H9 (cell line): ENCODE data around the gene FAM81B. TPM values are rescaled to one million over a fixed set of nuclear protein-coding genes. Genes with fewer than 3 reads are reported as not detected.

ENCODE experiments used
- DNase-seq: peaks from one replicate; pipeline ENCODE4 v3.0.0-alpha.2; 2017
- H2AFZ ChIP-seq: one replicate; pipeline ENCODE4 v1.6.1; 2013; ENCODE audit warnings: mild to moderate bottlenecking, low read length, control low read depth, moderate library complexity
- H2AK5ac ChIP-seq: 2 replicates; pipeline ENCODE4 v1.6.1; 2013; ENCODE audit warnings: low read length, control low read depth, mixed read lengths; ENCODE audit not compliant: insufficient read length
- H2BK120ac ChIP-seq: one replicate; pipeline ENCODE4 v1.6.1; 2013; ENCODE audit warnings: low read depth, mild to moderate bottlenecking, low read length, control low read depth, inconsistent platforms; ENCODE audit not compliant: poor library complexity, severe bottlenecking
- H2BK12ac ChIP-seq: 2 replicates; pipeline ENCODE4 v1.6.1; 2013; ENCODE audit warnings: low read length, control low read depth, mixed read lengths, low read depth; ENCODE audit not compliant: insufficient read length
- H2BK15ac ChIP-seq: 2 replicates; pipeline ENCODE4 v1.6.1; 2013; ENCODE audit warnings: low read depth, low read length, control low read depth
- H2BK20ac ChIP-seq: one replicate; pipeline ENCODE4 v1.6.1; 2013; ENCODE audit warnings: low read depth, mild to moderate bottlenecking, low read length, control low read depth, inconsistent platforms; ENCODE audit not compliant: poor library complexity, severe bottlenecking
- H2BK5ac ChIP-seq: 2 replicates; pipeline ENCODE4 v1.6.1; 2013; ENCODE audit warnings: low read length, control low read depth, mixed read lengths; ENCODE audit not compliant: insufficient read length
- H3K14ac ChIP-seq: 2 replicates; pipeline ENCODE4 v1.6.1; 2013; ENCODE audit warnings: low read length, control low read depth; ENCODE audit not compliant: insufficient read depth
- H3K18ac ChIP-seq: 2 replicates; pipeline ENCODE4 v1.6.1; 2013; ENCODE audit warnings: low read depth, mild to moderate bottlenecking, mixed read lengths, low read length, control low read depth; ENCODE audit not compliant: insufficient read length
- H3K23ac ChIP-seq: 2 replicates; pipeline ENCODE4 v1.6.1; 2013; ENCODE audit warnings: low read length, control low read depth, mixed read lengths, low read depth; ENCODE audit not compliant: insufficient read length
- H3K23me2 ChIP-seq: 2 replicates; pipeline ENCODE4 v1.6.1; 2013; ENCODE audit warnings: low read depth, mild to moderate bottlenecking, mixed read lengths, low read length, control low read depth; ENCODE audit not compliant: insufficient read length, poor library complexity, severe bottlenecking
- H3K27ac ChIP-seq: 2 replicates; pipeline ENCODE4 v1.5.1; 2013; ENCODE audit warnings: low read length, control low read depth, mixed read lengths, low read depth; ENCODE audit not compliant: insufficient read length
- H3K27me3 ChIP-seq: 2 replicates; pipeline ENCODE4 v1.6.1; 2013; ENCODE audit warnings: low read length, control low read depth, inconsistent platforms; ENCODE audit not compliant: insufficient read depth
- H3K4ac ChIP-seq: 2 replicates; pipeline ENCODE4 v1.6.1; 2013; ENCODE audit warnings: low read depth, mild to moderate bottlenecking, control low read depth, inconsistent platforms, low read length, moderate library complexity
- H3K4me1 ChIP-seq: 2 replicates; pipeline ENCODE4 v1.6.1; 2013; ENCODE audit warnings: low read length, control low read depth, inconsistent platforms; ENCODE audit not compliant: insufficient read depth
- H3K4me2 ChIP-seq: 2 replicates; pipeline ENCODE4 v1.6.1; 2013; ENCODE audit warnings: low read length, control low read depth, mixed read lengths; ENCODE audit not compliant: insufficient read length, insufficient read depth
- H3K56ac ChIP-seq: 2 replicates; pipeline ENCODE4 v1.6.1; 2013; ENCODE audit warnings: low read depth, mild to moderate bottlenecking, mixed read lengths, low read length, control low read depth; ENCODE audit not compliant: insufficient read length
- H3K79me1 ChIP-seq: 2 replicates; pipeline ENCODE4 v1.6.1; 2013; ENCODE audit warnings: low read depth, mild to moderate bottlenecking, moderate library complexity, low read length, control low read depth, inconsistent platforms; ENCODE audit not compliant: insufficient read depth, poor library complexity, severe bottlenecking
- H3K79me2 ChIP-seq: 2 replicates; pipeline ENCODE4 v1.6.1; 2013; ENCODE audit warnings: low read length, control low read depth, inconsistent platforms; ENCODE audit not compliant: insufficient read depth
- H3K9ac ChIP-seq: 2 replicates; pipeline ENCODE4 v1.6.1; 2013; ENCODE audit warnings: low read length, control low read depth, mixed read lengths; ENCODE audit not compliant: insufficient read length; ENCODE audit errors: extremely low read depth
- H3K9me3 ChIP-seq: one replicate; pipeline ENCODE4 v1.6.1; 2013; ENCODE audit warnings: low read depth, low read length, inconsistent platforms; ENCODE audit not compliant: control insufficient read depth
- H3T11ph ChIP-seq: one replicate; pipeline ENCODE4 v1.6.1; 2013; ENCODE audit warnings: mild to moderate bottlenecking, low read length, control low read depth, inconsistent platforms
- H4K20me1 ChIP-seq: one replicate; pipeline ENCODE4 v1.6.1; 2013; ENCODE audit not compliant: control insufficient read depth, insufficient read length, insufficient read depth
- H4K5ac ChIP-seq: 2 replicates; pipeline ENCODE4 v1.6.1; 2013; ENCODE audit warnings: low read depth, mild to moderate bottlenecking, mixed read lengths, low read length, control low read depth; ENCODE audit not compliant: insufficient read length
- H4K8ac ChIP-seq: replicated peaks from 2 replicates; pipeline ENCODE4 v1.6.1; 2013; ENCODE audit warnings: low read length, control low read depth, mixed read lengths, low read depth; ENCODE audit not compliant: insufficient read length
- H4K91ac ChIP-seq: 2 replicates; pipeline ENCODE4 v1.6.1; 2013; ENCODE audit warnings: low read depth, mild to moderate bottlenecking, moderate library complexity, mixed read lengths, low read length, control low read depth; ENCODE audit not compliant: insufficient read length
- H3K27ac Mint-ChIP-seq, 3 experiments: 2 replicates in 2 of 3; 3 replicates in 1 of 3; pipeline ENCODE4 v1.8.0; 2020 to 2021; ENCODE audit warnings: mixed read lengths in 3 of 3, mild to moderate bottlenecking in 1 of 3, moderate library complexity in 1 of 3
- H3K27me3 Mint-ChIP-seq: 2 replicates; pipeline ENCODE4 v1.8.0; 2021; ENCODE audit warnings: low read depth, mild to moderate bottlenecking, moderate library complexity, mixed read lengths
- H3K36me3 Mint-ChIP-seq, 3 experiments: 2 replicates in 2 of 3; 3 replicates in 1 of 3; pipeline ENCODE4 v1.8.0; 2020 to 2021; ENCODE audit warnings: low read depth in 3 of 3, mixed read lengths in 3 of 3; ENCODE audit not compliant: insufficient read depth in 1 of 3
- H3K4me1 Mint-ChIP-seq, 2 experiments: 2 replicates each; pipeline ENCODE4 v1.8.0; 2020; ENCODE audit warnings: mixed read lengths in 2 of 2
- H3K4me3 Mint-ChIP-seq, 2 experiments: 2 replicates in 1 of 2; 3 replicates in 1 of 2; pipeline ENCODE4 v1.8.0; 2020 to 2021; ENCODE audit warnings: mild to moderate bottlenecking in 2 of 2, mixed read lengths in 2 of 2, moderate library complexity in 1 of 2
- H3K9me3 Mint-ChIP-seq, 2 experiments: 2 replicates in 1 of 2; 3 replicates in 1 of 2; pipeline ENCODE4 v1.8.0; 2020; ENCODE audit warnings: mild to moderate bottlenecking in 2 of 2, mixed read lengths in 2 of 2, moderate library complexity in 1 of 2
- WGBS: extraction: QIAGEN DNeasy Blood & Tissue Kit; methylation state at CpG from one replicate; pipeline ENCODE4 v1.1.7; 2013; ENCODE audit warnings: missing lambda C conversion rate, low lambda C conversion rate, mixed read lengths; ENCODE audit not compliant: insufficient read length; ENCODE audit errors: extremely low coverage; 5-methylcytosine and 5-hydroxymethylcytosine counted together
- total RNA-seq: library from RNA; stranded (reverse); gene quantifications from 2 replicates; pipeline ENCODE4 v1.2.1, GENCODE V29; 2021
- TF ChIP-seq, protein P1 (sequence below): fragments of 200-600 bp; sonication (generic); conservative IDR thresholded peaks from 3 replicates; pipeline ENCODE4 v1.8.0; 2021; ENCODE audit warnings: antibody characterized with exemption, mild to moderate bottlenecking

The FAM81B gene
- total RNA-seq, 1 experiment from 2014 or later: not detected

DNA sequence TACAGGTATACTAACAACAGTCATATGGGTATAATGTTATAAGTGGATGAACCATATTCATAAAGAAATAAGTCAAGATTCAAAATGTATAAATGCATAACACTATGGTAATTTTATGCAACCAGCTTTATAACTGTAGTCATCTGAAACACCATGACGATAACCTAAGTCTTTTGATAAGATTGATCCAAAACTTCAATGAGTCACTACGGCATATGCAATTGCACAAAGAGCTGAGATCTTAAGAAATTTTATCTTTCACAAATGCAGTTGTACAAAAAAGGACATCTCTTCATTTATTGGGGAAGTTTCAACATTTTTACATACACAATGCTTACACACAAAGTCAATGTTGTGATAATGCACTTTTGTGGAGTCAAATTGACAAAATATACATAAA lies 20.3 kb downstream of the FAM81B start:
- H3K9ac ChIP-seq: no peak overlapping the region
- H2BK12ac ChIP-seq: no peak overlapping the region
- no peak overlapping the region for H2AFZ ChIP-seq
- TF ChIP-seq, protein P1, sequence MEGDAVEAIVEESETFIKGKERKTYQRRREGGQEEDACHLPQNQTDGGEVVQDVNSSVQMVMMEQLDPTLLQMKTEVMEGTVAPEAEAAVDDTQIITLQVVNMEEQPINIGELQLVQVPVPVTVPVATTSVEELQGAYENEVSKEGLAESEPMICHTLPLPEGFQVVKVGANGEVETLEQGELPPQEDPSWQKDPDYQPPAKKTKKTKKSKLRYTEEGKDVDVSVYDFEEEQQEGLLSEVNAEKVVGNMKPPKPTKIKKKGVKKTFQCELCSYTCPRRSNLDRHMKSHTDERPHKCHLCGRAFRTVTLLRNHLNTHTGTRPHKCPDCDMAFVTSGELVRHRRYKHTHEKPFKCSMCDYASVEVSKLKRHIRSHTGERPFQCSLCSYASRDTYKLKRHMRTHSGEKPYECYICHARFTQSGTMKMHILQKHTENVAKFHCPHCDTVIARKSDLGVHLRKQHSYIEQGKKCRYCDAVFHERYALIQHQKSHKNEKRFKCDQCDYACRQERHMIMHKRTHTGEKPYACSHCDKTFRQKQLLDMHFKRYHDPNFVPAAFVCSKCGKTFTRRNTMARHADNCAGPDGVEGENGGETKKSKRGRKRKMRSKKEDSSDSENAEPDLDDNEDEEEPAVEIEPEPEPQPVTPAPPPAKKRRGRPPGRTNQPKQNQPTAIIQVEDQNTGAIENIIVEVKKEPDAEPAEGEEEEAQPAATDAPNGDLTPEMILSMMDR: no peak
- H2BK5ac ChIP-seq: no peak overlapping the region
- H3K14ac ChIP-seq: no peak overlapping the region
- no peaks in the 10 kb centered on the region for H3K4me1 ChIP-seq
- no peak overlapping the region for H2AK5ac ChIP-seq
- H3K79me2 ChIP-seq: no peaks in the 10 kb centered on the region
- H3K27ac Mint-ChIP-seq: no peak overlapping the region
- H2BK120ac ChIP-seq: no peak overlapping the region
- H3K4me3 Mint-ChIP-seq: no peak overlapping the region
- H4K8ac ChIP-seq: no peak overlapping the region
- 0 out of 7 replicates have a peak, but pooled peaks cover 0 to 2% (median 0%) of the 10 kb centered on the region in 3 experiments for H3K36me3 Mint-ChIP-seq
- no peak overlapping the region for H2BK15ac ChIP-seq
- H4K91ac ChIP-seq: no peak overlapping the region
- no peak overlapping the region for H3K23ac ChIP-seq
- no peaks in the 10 kb centered on the region; a peak in 1 of 5 replicates for H3K9me3 Mint-ChIP-seq
- no peaks in the 10 kb centered on the region for H3K27me3 ChIP-seq
- no peak overlapping the region for H3K18ac ChIP-seq
- H3K27ac ChIP-seq: no peak overlapping the region
- H3K56ac ChIP-seq: no peak overlapping the region
- no peak overlapping the region for H3T11ph ChIP-seq
- H3K9me3 ChIP-seq: no peaks in the 10 kb centered on the region
- no CpG with 5 or more reads among the region's 2 CpGs for WGBS
- no peak overlapping the region for H2BK20ac ChIP-seq
- no peak overlapping the region for H3K4me2 ChIP-seq
- H4K20me1 ChIP-seq: no peaks in the 10 kb centered on the region
- H3K27me3 Mint-ChIP-seq: no peaks in the 10 kb centered on the region
- no peaks in the 10 kb centered on the region for H3K4me1 Mint-ChIP-seq
- no peaks in the 10 kb centered on the region for H3K23me2 ChIP-seq
- no peaks in the 10 kb centered on the region for H3K79me1 ChIP-seq
- H4K5ac ChIP-seq: no peak overlapping the region
- DNase-seq: no peak
- no peak overlapping the region for H3K4ac ChIP-seq
